H9 (cell line): ENCODE results near the gene SPTLC1. TPM values are rescaled to one million over a fixed set of nuclear protein-coding genes. Genes with fewer than 3 reads are reported as not detected.

Experiments used
- DNase-seq: peaks from one replicate; pipeline ENCODE4 v3.0.0-alpha.2; 2017
- H2AFZ ChIP-seq: one replicate; pipeline ENCODE4 v1.6.1; 2013; ENCODE audit warnings: mild to moderate bottlenecking, low read length, control low read depth, moderate library complexity
- H2AK5ac ChIP-seq: 2 replicates; pipeline ENCODE4 v1.6.1; 2013; ENCODE audit warnings: low read length, control low read depth, mixed read lengths; ENCODE audit not compliant: insufficient read length
- H2BK120ac ChIP-seq: one replicate; pipeline ENCODE4 v1.6.1; 2013; ENCODE audit warnings: low read depth, mild to moderate bottlenecking, low read length, control low read depth, inconsistent platforms; ENCODE audit not compliant: poor library complexity, severe bottlenecking
- H2BK12ac ChIP-seq: 2 replicates; pipeline ENCODE4 v1.6.1; 2013; ENCODE audit warnings: low read length, control low read depth, mixed read lengths, low read depth; ENCODE audit not compliant: insufficient read length
- H2BK15ac ChIP-seq: 2 replicates; pipeline ENCODE4 v1.6.1; 2013; ENCODE audit warnings: low read depth, low read length, control low read depth
- H2BK20ac ChIP-seq: one replicate; pipeline ENCODE4 v1.6.1; 2013; ENCODE audit warnings: low read depth, mild to moderate bottlenecking, low read length, control low read depth, inconsistent platforms; ENCODE audit not compliant: poor library complexity, severe bottlenecking
- H2BK5ac ChIP-seq: 2 replicates; pipeline ENCODE4 v1.6.1; 2013; ENCODE audit warnings: low read length, control low read depth, mixed read lengths; ENCODE audit not compliant: insufficient read length
- H3K14ac ChIP-seq: 2 replicates; pipeline ENCODE4 v1.6.1; 2013; ENCODE audit warnings: low read length, control low read depth; ENCODE audit not compliant: insufficient read depth
- H3K18ac ChIP-seq: 2 replicates; pipeline ENCODE4 v1.6.1; 2013; ENCODE audit warnings: low read depth, mild to moderate bottlenecking, mixed read lengths, low read length, control low read depth; ENCODE audit not compliant: insufficient read length
- H3K23ac ChIP-seq: 2 replicates; pipeline ENCODE4 v1.6.1; 2013; ENCODE audit warnings: low read length, control low read depth, mixed read lengths, low read depth; ENCODE audit not compliant: insufficient read length
- H3K23me2 ChIP-seq: 2 replicates; pipeline ENCODE4 v1.6.1; 2013; ENCODE audit warnings: low read depth, mild to moderate bottlenecking, mixed read lengths, low read length, control low read depth; ENCODE audit not compliant: insufficient read length, poor library complexity, severe bottlenecking
- H3K27ac ChIP-seq: 2 replicates; pipeline ENCODE4 v1.5.1; 2013; ENCODE audit warnings: low read length, control low read depth, mixed read lengths, low read depth; ENCODE audit not compliant: insufficient read length
- H3K27me3 ChIP-seq: 2 replicates; pipeline ENCODE4 v1.6.1; 2013; ENCODE audit warnings: low read length, control low read depth, inconsistent platforms; ENCODE audit not compliant: insufficient read depth
- H3K4ac ChIP-seq: 2 replicates; pipeline ENCODE4 v1.6.1; 2013; ENCODE audit warnings: low read depth, mild to moderate bottlenecking, control low read depth, inconsistent platforms, low read length, moderate library complexity
- H3K4me1 ChIP-seq: 2 replicates; pipeline ENCODE4 v1.6.1; 2013; ENCODE audit warnings: low read length, control low read depth, inconsistent platforms; ENCODE audit not compliant: insufficient read depth
- H3K4me2 ChIP-seq: 2 replicates; pipeline ENCODE4 v1.6.1; 2013; ENCODE audit warnings: low read length, control low read depth, mixed read lengths; ENCODE audit not compliant: insufficient read length, insufficient read depth
- H3K56ac ChIP-seq: 2 replicates; pipeline ENCODE4 v1.6.1; 2013; ENCODE audit warnings: low read depth, mild to moderate bottlenecking, mixed read lengths, low read length, control low read depth; ENCODE audit not compliant: insufficient read length
- H3K79me1 ChIP-seq: 2 replicates; pipeline ENCODE4 v1.6.1; 2013; ENCODE audit warnings: low read depth, mild to moderate bottlenecking, moderate library complexity, low read length, control low read depth, inconsistent platforms; ENCODE audit not compliant: insufficient read depth, poor library complexity, severe bottlenecking
- H3K79me2 ChIP-seq: 2 replicates; pipeline ENCODE4 v1.6.1; 2013; ENCODE audit warnings: low read length, control low read depth, inconsistent platforms; ENCODE audit not compliant: insufficient read depth
- H3K9ac ChIP-seq: 2 replicates; pipeline ENCODE4 v1.6.1; 2013; ENCODE audit warnings: low read length, control low read depth, mixed read lengths; ENCODE audit not compliant: insufficient read length; ENCODE audit errors: extremely low read depth
- H3K9me3 ChIP-seq: one replicate; pipeline ENCODE4 v1.6.1; 2013; ENCODE audit warnings: low read depth, low read length, inconsistent platforms; ENCODE audit not compliant: control insufficient read depth
- H3T11ph ChIP-seq: one replicate; pipeline ENCODE4 v1.6.1; 2013; ENCODE audit warnings: mild to moderate bottlenecking, low read length, control low read depth, inconsistent platforms
- H4K20me1 ChIP-seq: one replicate; pipeline ENCODE4 v1.6.1; 2013; ENCODE audit not compliant: control insufficient read depth, insufficient read length, insufficient read depth
- H4K5ac ChIP-seq: 2 replicates; pipeline ENCODE4 v1.6.1; 2013; ENCODE audit warnings: low read depth, mild to moderate bottlenecking, mixed read lengths, low read length, control low read depth; ENCODE audit not compliant: insufficient read length
- H4K8ac ChIP-seq: replicated peaks from 2 replicates; pipeline ENCODE4 v1.6.1; 2013; ENCODE audit warnings: low read length, control low read depth, mixed read lengths, low read depth; ENCODE audit not compliant: insufficient read length
- H4K91ac ChIP-seq: 2 replicates; pipeline ENCODE4 v1.6.1; 2013; ENCODE audit warnings: low read depth, mild to moderate bottlenecking, moderate library complexity, mixed read lengths, low read length, control low read depth; ENCODE audit not compliant: insufficient read length
- H3K27ac Mint-ChIP-seq, 3 experiments: 2 replicates in 2 of 3; 3 replicates in 1 of 3; pipeline ENCODE4 v1.8.0; 2020 to 2021; ENCODE audit warnings: mixed read lengths in 3 of 3, mild to moderate bottlenecking in 1 of 3, moderate library complexity in 1 of 3
- H3K27me3 Mint-ChIP-seq: 2 replicates; pipeline ENCODE4 v1.8.0; 2021; ENCODE audit warnings: low read depth, mild to moderate bottlenecking, moderate library complexity, mixed read lengths
- H3K36me3 Mint-ChIP-seq, 3 experiments: 2 replicates in 2 of 3; 3 replicates in 1 of 3; pipeline ENCODE4 v1.8.0; 2020 to 2021; ENCODE audit warnings: low read depth in 3 of 3, mixed read lengths in 3 of 3; ENCODE audit not compliant: insufficient read depth in 1 of 3
- H3K4me1 Mint-ChIP-seq, 2 experiments: 2 replicates each; pipeline ENCODE4 v1.8.0; 2020; ENCODE audit warnings: mixed read lengths in 2 of 2
- H3K4me3 Mint-ChIP-seq, 2 experiments: 2 replicates in 1 of 2; 3 replicates in 1 of 2; pipeline ENCODE4 v1.8.0; 2020 to 2021; ENCODE audit warnings: mild to moderate bottlenecking in 2 of 2, mixed read lengths in 2 of 2, moderate library complexity in 1 of 2
- H3K9me3 Mint-ChIP-seq, 2 experiments: 2 replicates in 1 of 2; 3 replicates in 1 of 2; pipeline ENCODE4 v1.8.0; 2020; ENCODE audit warnings: mild to moderate bottlenecking in 2 of 2, mixed read lengths in 2 of 2, moderate library complexity in 1 of 2
- CTCF ChIP-seq: fragments of 200-600 bp; sonication (generic); conservative IDR thresholded peaks from 3 replicates; pipeline ENCODE4 v1.8.0; 2021; ENCODE audit warnings: antibody characterized with exemption, mild to moderate bottlenecking
- WGBS: extraction: QIAGEN DNeasy Blood & Tissue Kit; methylation state at CpG from one replicate; pipeline ENCODE4 v1.1.7; 2013; ENCODE audit warnings: missing lambda C conversion rate, low lambda C conversion rate, mixed read lengths; ENCODE audit not compliant: insufficient read length; ENCODE audit errors: extremely low coverage; 5-methylcytosine and 5-hydroxymethylcytosine counted together
- total RNA-seq: library from RNA; stranded (reverse); gene quantifications from 2 replicates; pipeline ENCODE4 v1.2.1, GENCODE V29; 2021

Gene SPTLC1
- total RNA-seq, 1 experiment from 2014 or later, result 73.5 TPM

GRCh38 chr9:92077888-92078287 lies 37.3 kb downstream of the SPTLC1 start:
- no peak for DNase-seq
- no peak overlapping the region for H3K27ac ChIP-seq
- H3K9me3 Mint-ChIP-seq, result no peaks in the 10 kb centered on the region
- H2BK15ac ChIP-seq, result no peak overlapping the region
- no peak overlapping the region for H3K4me2 ChIP-seq
- no peaks in the 10 kb centered on the region for H3K79me2 ChIP-seq
- H3K27ac Mint-ChIP-seq, result no peak overlapping the region
- TF ChIP-seq CTCF, result no peak
- no peak overlapping the region for H4K91ac ChIP-seq
- no peak overlapping the region for H2BK12ac ChIP-seq
- H2AK5ac ChIP-seq, result no peak overlapping the region
- H2BK5ac ChIP-seq, result no peak overlapping the region
- H3K14ac ChIP-seq, result no peak overlapping the region
- no peaks in the 10 kb centered on the region for H3K23me2 ChIP-seq
- H4K5ac ChIP-seq, result no peak overlapping the region
- H3K4me1 Mint-ChIP-seq, result no peaks in the 10 kb centered on the region
- H3K18ac ChIP-seq, result no peak overlapping the region
- H4K20me1 ChIP-seq, result no peaks in the 10 kb centered on the region
- H3K9me3 ChIP-seq, result no peaks in the 10 kb centered on the region
- H3K23ac ChIP-seq, result no peak overlapping the region
- peaks cover 9 to 20% (median 16%) of the 10 kb centered on the region in 3 experiments; a peak in 6 of 7 replicates for H3K36me3 Mint-ChIP-seq
- no peak overlapping the region for H3K9ac ChIP-seq
- no peak overlapping the region for H3K4me3 Mint-ChIP-seq
- H3K27me3 ChIP-seq, result no peaks in the 10 kb centered on the region
- no peak overlapping the region for H4K8ac ChIP-seq
- H3K27me3 Mint-ChIP-seq, result no peaks in the 10 kb centered on the region
- no peak overlapping the region for H3K4ac ChIP-seq
- no peak overlapping the region for H2BK120ac ChIP-seq
- H3K4me1 ChIP-seq, result no peaks in the 10 kb centered on the region
- no peak overlapping the region for H3K56ac ChIP-seq
- no peaks in the 10 kb centered on the region for H3K79me1 ChIP-seq
- 100% methylated on average over 1 of the region's 1 CpG for WGBS
- H3T11ph ChIP-seq, result no peak overlapping the region
- H2AFZ ChIP-seq, result no peak overlapping the region
- H2BK20ac ChIP-seq, result no peak overlapping the region
